Osteocyte (in vitro differentiated cells): Measurements from ENCODE around the gene MARCHF10. TPM values are rescaled to one million over a fixed set of nuclear protein-coding genes. Genes with fewer than 3 reads are reported as not detected.
"Not testable (repeated sequence)": the region's sequence is repeated elsewhere in the genome, so short reads cannot be mapped to it uniquely, and the experiment has no call there.

Experiments
- DNase-seq: peaks from one replicate; pipeline ENCODE4 v3.0.0; 2021; ENCODE audit warnings: mixed read lengths; ENCODE audit not compliant: unreplicated experiment; ENCODE audit errors: extremely low spot score
- H3K27ac Mint-ChIP-seq: one replicate; pipeline ENCODE4 v1.8.0; 2021; ENCODE audit warnings: mild to moderate bottlenecking, mixed read lengths; ENCODE audit not compliant: unreplicated experiment
- H3K27me3 Mint-ChIP-seq: one replicate; pipeline ENCODE4 v1.8.0; 2021; ENCODE audit warnings: mixed read lengths; ENCODE audit not compliant: unreplicated experiment
- H3K36me3 Mint-ChIP-seq: one replicate; pipeline ENCODE4 v1.8.0; 2021; ENCODE audit warnings: mixed read lengths; ENCODE audit not compliant: unreplicated experiment
- H3K4me1 Mint-ChIP-seq: one replicate; pipeline ENCODE4 v1.8.0; 2021; ENCODE audit warnings: mixed read lengths; ENCODE audit not compliant: unreplicated experiment
- H3K4me3 Mint-ChIP-seq: one replicate; pipeline ENCODE4 v1.8.0; 2021; ENCODE audit warnings: mild to moderate bottlenecking, moderate library complexity, mixed read lengths; ENCODE audit not compliant: unreplicated experiment
- H3K9me3 Mint-ChIP-seq: one replicate; pipeline ENCODE4 v1.8.0; 2021; ENCODE audit warnings: mixed read lengths; ENCODE audit not compliant: unreplicated experiment
- total RNA-seq: library from RNA; stranded (reverse); gene quantifications from 2 replicates; pipeline ENCODE4 v1.2.1, GENCODE V29; 2021
- TF ChIP-seq, protein P1 (sequence below): fragments of 200-600 bp; sonication (generic); IDR thresholded peaks from 2 replicates; pipeline ENCODE4 v1.5.0; 2021; ENCODE audit warnings: antibody characterized with exemption, mild to moderate bottlenecking, moderate library complexity

MARCHF10 gene
- total RNA-seq, 1 donor from 2014 or later, result not detected

DNA sequence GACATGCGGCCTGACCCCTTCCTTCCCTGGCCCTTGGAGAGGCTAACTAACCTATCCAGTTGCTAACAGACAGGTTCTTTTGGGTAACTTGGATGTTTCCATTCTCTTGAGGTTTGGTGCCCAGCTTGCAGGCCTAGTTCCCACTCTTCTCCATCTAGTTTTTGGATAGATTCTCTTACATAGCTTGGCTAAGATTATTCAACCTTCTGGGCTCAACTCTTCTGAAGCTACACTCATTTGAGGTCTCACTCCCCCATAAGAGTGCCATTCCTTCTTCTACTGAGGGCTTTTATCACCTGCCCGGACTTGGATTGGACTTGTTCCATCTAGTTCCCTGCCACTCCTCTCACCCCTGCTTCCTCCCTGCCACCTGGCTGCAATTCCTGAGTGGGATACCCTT lies 44.1 kb upstream of the MARCHF10 start:
- Mint-ChIP-seq H3K27me3 (peaks cover 7% of the 10 kb centered on the region), H3K4me3 (no peak overlapping the region), H3K4me1 (no peaks in the 10 kb centered on the region), H3K27ac (no peak overlapping the region), H3K36me3 (no peaks in the 10 kb centered on the region), H3K9me3 (no peaks in the 10 kb centered on the region)
- TF ChIP-seq, protein P1, sequence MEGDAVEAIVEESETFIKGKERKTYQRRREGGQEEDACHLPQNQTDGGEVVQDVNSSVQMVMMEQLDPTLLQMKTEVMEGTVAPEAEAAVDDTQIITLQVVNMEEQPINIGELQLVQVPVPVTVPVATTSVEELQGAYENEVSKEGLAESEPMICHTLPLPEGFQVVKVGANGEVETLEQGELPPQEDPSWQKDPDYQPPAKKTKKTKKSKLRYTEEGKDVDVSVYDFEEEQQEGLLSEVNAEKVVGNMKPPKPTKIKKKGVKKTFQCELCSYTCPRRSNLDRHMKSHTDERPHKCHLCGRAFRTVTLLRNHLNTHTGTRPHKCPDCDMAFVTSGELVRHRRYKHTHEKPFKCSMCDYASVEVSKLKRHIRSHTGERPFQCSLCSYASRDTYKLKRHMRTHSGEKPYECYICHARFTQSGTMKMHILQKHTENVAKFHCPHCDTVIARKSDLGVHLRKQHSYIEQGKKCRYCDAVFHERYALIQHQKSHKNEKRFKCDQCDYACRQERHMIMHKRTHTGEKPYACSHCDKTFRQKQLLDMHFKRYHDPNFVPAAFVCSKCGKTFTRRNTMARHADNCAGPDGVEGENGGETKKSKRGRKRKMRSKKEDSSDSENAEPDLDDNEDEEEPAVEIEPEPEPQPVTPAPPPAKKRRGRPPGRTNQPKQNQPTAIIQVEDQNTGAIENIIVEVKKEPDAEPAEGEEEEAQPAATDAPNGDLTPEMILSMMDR, result no peak
- peak; percentile 15 for DNase-seq

DNA sequence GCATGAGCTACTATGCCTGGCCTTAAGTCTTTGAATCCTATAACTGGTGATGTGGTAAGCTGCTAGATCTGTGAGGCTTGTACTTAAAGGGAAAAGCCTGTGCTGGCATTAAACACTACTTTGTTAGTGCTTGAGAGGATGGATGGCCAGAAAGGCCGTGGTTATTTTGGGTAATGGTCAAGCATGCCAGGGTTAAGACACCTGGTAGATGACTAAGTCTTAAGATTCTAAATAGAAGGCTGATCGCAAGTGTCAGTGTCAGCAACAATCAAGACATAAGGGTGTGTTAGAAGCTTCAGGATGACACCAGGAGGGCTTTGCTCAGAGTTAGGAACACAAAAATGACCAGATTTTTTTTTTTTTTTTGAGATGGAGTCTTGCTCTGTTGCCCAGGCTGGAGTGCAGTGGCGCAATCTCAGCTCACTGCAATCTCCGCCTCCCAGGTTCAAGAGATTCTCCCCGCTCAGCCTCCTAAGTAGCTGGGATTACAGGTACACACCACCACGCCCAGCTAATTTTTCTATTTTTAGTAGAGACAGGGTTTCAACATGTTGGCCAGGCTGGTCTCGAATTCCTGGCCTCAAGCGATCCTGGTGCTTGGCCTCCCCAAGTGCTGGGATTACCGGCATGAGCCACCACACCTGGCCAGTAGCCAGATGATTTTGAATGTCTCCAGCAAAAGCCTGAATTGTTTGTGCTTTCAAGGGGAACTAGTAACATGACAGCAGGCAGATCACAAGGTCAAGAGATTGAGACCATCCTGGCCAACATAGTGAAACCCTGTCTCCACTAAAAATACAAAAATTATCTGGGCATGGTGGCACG lies 41.7 kb upstream of the MARCHF10 start:
- not testable (repeated sequence) for H3K36me3 Mint-ChIP-seq, H3K4me3 Mint-ChIP-seq, H3K4me1 Mint-ChIP-seq, H3K27me3 Mint-ChIP-seq, H3K27ac Mint-ChIP-seq, H3K9me3 Mint-ChIP-seq
- DNase-seq, result peak; percentile 23

- H3K36me3 Mint-ChIP-seq, result peaks cover 1% of the 10 kb centered on the region
- no peaks in the 10 kb centered on the region for H3K9me3 Mint-ChIP-seq
- H3K27me3 Mint-ChIP-seq, result peaks cover 2% of the 10 kb centered on the region
- H3K4me1 Mint-ChIP-seq, result no peaks in the 10 kb centered on the region
- H3K27ac Mint-ChIP-seq, result no peak overlapping the region
- no peak for DNase-seq
- no peak overlapping the region for H3K4me3 Mint-ChIP-seq
- TF ChIP-seq, protein P1, result no peak
Measured at GRCh38 chr17:62848334-62848733, 40.2 kb upstream of the MARCHF10 start.

GRCh38 chr17:62847426-62847825 lies 39.3 kb upstream of the MARCHF10 start:
- Mint-ChIP-seq H3K9me3 (no peaks in the 10 kb centered on the region), H3K36me3 (peaks cover 1% of the 10 kb centered on the region), H3K4me3 (no peak overlapping the region), H3K27me3 (peaks cover 2% of the 10 kb centered on the region), H3K4me1 (no peaks in the 10 kb centered on the region), H3K27ac (no peak overlapping the region)
- DNase-seq, result peak; percentile 27
- TF ChIP-seq, protein P1, result no peak

GRCh38 chr17:62840871-62841270 lies 32.8 kb upstream of the MARCHF10 start:
- DNase-seq, result peak; percentile 65
- Mint-ChIP-seq H3K27me3 (peaks cover 3% of the 10 kb centered on the region), H3K9me3 (peaks cover 12% of the 10 kb centered on the region)

DNA sequence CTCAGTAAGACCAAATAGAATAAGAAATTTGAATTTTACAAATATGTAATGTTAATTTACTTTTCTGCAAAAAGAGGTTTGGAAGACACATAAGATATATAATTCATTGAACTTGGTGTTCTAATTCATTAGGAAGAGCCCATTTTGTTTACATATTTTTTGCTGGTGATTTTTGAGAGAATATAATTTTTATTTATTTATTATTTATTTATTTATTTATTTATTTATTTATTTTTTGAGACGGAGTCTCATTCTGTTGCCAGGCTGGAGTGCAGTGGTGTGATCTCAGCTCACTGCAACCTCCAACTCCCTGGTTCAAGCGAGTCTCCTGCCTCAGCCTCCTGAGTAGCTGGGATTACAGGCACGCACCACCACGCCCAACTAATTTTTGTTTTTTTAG lies 25.7 kb upstream of the MARCHF10 start:
- not testable (repeated sequence) for H3K4me1 Mint-ChIP-seq, H3K36me3 Mint-ChIP-seq, DNase-seq, H3K4me3 Mint-ChIP-seq, H3K27ac Mint-ChIP-seq, H3K27me3 Mint-ChIP-seq
- peaks cover 10% of the 10 kb centered on the region for H3K9me3 Mint-ChIP-seq

More at GRCh38 chr17:62840871-62841270, 32.8 kb upstream of the MARCHF10 start:
- peaks cover 8% of the 10 kb centered on the region for H3K36me3 Mint-ChIP-seq
- H3K4me1 Mint-ChIP-seq, result no peaks in the 10 kb centered on the region
- TF ChIP-seq, protein P1, result no peak
- no peak overlapping the region for H3K27ac Mint-ChIP-seq
- no peak overlapping the region for H3K4me3 Mint-ChIP-seq
